GM18951 (cell line): ENCODE results near the gene HSD17B8.

Experiments used
- POLR2A ChIP-seq: IDR thresholded peaks from 4 replicates; pipeline ENCODE4 v1.6.1; 2011; ENCODE audit warnings: mild to moderate bottlenecking; ENCODE audit not compliant: insufficient read length, insufficient read depth; ENCODE audit errors: extremely low read depth
- in situ Hi-C: fragments of 300-500 bp; cut with MboI; formaldehyde crosslinking; loops from one replicate; pipeline ENCODE4 v1.12.0; 2022; ENCODE audit warnings: low sequenced_read_pairs, mixed read lengths, inconsistent platforms; ENCODE audit not compliant: unreplicated experiment

Gene HSD17B8

DNA sequence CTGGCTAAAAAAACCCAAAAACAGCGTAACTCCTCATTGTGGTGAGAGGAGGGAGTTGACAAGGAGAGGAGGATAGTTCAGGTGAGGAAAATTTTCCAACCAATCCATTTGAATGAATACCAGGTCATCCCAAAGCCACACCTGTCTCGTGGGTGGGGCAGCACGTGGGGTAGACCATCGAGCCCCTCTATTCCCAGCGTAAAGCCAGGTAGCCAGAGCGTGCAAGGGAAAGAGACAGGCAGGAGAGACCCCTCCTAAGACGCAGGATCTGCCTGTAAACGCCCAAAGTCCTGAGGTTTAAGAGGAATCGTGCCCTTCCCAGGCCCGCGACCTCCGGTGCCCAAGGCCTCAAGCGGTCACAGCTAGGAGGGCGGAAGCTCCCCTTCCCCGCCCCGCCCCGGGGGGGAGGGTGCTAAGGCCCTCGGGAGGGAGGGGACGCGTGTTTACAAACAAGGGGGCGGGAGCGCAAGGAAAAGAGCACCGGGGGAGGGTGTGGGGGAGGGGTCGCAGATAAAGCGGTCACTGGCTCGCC is 4.7 kb upstream of the HSD17B8 start:
- in situ Hi-C loops, result no loop called here
- no peak for TF ChIP-seq POLR2A

DNA sequence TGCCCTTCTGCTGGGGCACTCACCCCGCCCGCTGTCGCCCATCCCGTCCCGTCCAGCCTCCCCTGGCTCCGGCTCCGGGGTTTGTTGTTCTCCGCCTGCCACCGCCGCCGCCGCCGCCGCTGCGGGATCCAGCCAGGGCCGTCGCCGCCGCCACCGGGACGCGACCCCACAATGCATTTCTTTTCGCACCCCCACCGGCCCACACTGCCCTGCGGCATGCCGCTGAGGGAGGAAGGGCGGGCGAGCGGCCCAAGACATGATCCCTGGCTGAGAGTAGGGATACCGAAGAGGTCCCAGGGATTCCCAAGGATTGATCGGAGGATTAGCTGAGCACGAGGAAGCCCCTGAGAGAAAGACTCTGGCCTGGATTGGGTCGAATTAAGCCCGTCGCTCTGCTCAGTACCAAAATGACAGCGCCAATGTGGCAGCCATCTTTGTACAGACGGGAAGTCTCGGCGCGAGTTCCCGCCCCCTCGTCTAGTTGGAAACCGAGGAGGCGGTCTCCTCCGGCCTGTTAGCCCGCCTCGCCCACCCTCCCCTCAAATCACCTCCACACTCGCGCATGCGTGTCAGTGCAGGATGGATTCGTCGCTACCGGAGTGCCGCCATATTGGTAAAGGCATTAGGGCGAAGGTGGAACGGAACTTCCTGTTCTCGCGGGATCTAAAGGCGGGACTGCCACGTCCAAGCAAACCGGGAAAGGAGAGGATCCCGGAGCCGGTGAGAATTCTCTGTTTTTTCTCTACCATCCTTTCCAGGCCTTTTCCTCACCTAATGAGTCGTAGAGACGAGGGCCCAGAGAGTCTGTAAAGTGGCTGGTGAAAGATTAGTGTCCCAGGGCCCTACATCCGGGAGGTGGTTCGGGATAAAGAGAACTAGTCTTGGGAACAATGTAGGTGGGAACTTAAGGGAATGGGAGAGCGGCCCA is 4.0 kb upstream of the HSD17B8 start, which contains the start of the genes RXRB and SLC39A7:
Gene RXRB (minus strand): TSS at position 447 of the 928 bp plus-strand sequence. CDS start 189 bp downstream, at position 258.
Gene SLC39A7 (plus strand): TSS at position 649 of the 928 bp plus-strand sequence. CDS start 379 bp downstream, outside the sequence.
- in situ Hi-C loops, result no loop called here
- TF ChIP-seq POLR2A, result peak; percentile 89

DNA sequence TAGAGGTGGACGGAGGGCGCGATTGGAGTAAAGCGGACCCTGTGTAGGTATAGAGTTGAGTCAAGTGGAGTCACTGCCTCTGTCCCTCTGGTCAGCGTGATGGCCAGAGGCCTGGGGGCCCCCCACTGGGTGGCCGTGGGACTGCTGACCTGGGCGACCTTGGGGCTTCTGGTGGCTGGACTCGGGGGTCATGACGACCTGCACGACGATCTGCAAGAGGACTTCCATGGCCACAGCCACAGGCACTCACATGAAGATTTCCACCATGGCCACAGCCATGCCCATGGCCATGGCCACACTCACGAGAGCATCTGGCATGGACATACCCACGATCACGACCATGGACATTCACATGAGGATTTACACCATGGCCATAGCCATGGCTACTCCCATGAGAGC is 3.3 kb upstream of the HSD17B8 start:
- TF ChIP-seq POLR2A, result no peak
- in situ Hi-C loops, result no loop called here

DNA sequence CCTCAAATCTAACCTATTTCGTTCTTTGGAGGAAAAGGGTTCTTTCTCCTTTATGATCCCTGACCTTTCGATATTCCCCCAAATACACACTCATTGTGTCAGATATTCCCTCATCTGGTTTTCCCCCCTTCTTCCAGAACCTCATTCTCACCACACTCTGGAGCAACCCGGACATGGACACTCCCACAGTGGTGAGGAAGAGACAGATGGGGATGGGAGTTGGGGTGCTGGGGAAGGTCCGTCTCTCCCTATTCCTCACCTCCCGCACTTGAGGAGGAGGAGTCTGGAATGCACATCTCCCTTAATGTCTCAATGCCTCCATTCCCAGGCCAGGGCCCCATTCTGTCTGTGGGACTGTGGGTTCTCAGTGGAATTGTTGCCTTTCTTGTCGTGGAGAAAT is 2.5 kb upstream of the HSD17B8 start:
- TF ChIP-seq POLR2A, result no peak
- in situ Hi-C loops, result no loop called here

DNA sequence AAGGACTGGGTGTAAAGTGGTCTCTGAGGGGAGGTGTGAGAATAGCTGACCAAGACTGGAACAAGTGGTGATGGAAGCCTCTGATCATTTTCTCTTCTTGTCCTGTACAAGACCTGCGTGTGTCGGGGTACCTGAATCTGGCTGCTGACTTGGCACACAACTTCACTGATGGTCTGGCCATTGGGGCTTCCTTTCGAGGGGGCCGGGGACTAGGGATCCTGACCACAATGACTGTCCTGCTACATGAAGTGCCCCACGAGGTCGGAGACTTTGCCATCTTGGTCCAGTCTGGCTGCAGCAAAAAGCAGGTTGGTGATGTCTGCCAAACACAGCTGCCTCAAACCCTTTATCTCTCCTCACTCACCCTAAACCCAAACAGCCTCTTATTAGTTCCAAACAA is 1.7 kb upstream of the HSD17B8 start:
- in situ Hi-C loops, result no loop called here
- TF ChIP-seq POLR2A, result no peak

DNA sequence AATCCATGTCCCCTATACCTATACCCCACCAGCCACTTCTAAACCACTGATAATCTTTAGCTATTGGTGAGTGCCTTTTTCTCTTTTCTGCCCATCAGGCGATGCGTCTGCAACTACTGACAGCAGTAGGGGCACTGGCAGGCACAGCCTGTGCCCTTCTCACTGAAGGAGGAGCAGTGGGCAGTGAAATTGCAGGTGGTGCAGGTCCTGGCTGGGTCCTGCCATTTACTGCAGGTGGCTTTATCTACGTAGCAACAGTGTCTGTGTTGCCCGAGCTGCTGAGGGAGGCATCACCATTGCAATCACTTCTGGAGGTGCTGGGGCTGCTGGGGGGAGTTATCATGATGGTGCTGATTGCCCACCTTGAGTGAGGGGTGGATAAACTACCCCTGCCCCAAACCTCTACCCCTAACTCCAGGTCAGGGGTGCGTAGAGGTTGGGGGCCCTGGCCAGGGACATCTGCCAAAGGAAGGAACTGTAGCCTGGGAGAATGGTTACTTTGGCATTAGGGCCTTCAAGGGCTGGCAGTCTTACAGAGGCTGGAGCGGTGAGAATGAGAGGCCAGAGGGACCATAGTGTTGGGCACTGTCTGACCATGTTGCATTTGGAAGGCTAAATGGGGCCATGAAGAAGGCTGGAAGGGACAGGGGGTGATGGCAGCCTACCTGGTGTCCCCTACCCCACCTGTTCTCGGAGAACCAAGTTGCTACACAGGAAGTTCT is 851 bp upstream of the HSD17B8 start:
- no peak for TF ChIP-seq POLR2A
- in situ Hi-C loops, result no loop called here

DNA sequence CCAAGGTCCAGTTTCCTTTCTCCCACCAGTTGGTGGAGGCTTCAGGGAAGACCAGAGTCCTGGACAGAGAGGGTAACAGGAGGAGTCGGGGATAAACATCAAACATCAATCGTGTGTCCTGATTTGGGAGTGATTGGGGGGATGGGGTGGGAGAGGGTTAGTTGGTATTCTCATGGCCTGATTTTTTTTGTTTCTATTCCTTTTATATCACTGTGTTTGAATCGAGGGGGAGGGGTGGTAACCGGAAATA is 365 bp upstream of the HSD17B8 start:
- TF ChIP-seq POLR2A, result no peak
- in situ Hi-C loops, result no loop called here

DNA sequence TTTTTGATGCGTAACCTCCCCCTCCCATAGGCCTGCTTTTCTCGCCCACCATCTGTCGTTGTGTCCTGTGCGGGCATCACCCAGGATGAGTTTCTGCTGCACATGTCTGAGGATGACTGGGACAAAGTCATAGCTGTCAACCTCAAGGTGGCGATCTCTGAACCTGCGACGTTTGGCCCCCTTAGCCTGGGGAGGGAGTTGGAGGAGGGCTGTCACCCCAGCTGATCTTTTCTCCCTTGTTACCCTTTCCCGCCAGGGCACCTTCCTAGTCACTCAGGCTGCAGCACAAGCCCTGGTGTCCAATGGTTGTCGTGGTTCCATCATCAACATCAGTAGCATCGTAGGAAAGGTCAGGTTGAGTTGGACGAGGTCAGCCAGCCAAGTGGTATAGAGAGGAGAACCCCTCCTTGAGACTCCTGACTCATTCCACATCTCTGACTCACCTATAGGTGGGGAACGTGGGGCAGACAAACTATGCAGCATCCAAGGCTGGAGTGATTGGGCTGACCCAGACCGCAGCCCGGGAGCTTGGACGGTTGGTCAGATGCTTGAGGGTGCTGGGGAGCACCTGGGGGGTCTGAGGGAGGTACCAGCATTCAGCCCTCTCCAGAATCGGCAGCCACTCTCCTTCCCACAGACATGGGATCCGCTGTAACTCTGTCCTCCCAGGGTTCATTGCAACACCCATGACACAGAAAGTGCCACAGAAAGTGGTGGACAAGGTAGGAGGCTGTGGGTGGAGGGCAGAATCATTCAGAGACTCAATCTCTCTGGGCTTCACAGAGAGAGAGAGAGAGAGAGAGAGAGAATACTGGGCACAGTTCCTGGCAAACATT is 954 bp downstream of the HSD17B8 start:
- no peak for TF ChIP-seq POLR2A
- in situ Hi-C loops, result no loop called here

DNA sequence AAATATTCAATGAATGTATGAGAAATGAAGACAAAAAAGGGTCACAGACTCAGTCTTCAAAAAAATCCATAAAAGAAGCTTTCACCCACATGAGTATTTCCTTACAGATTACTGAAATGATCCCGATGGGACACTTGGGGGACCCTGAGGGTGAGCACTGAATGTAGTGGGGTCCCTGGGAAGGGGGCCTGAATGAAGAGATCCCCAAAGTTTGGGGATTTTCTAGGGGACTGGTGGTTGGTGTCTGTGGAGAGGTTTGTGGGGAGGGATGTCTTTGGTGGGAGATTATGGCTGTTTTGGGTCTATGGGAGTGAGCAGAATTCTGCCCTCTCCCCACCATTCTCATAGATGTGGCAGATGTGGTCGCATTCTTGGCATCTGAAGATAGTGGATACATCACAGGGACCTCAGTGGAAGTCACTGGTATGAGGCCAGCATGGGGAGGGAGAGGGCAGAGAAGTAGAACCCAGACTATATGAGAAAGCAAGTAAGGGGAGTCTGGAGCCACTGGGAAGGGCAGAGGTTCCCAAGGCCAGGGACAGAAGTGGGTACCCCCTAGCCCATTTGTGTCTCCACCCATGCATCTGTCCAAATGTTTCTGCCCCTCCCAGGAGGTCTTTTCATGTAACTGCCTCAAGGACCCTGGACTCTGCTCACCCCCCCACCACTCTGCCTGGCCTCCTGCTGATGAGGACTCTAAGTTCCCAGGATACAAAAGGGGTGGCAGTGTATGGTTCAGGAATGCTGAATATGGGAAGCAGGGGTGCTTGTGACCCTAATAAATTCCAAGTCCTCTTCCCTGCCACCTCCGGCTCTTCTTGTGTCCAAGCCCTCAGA is 1.8 kb downstream of the HSD17B8 start:
- in situ Hi-C loops, result no loop called here
- TF ChIP-seq POLR2A, result no peak

DNA sequence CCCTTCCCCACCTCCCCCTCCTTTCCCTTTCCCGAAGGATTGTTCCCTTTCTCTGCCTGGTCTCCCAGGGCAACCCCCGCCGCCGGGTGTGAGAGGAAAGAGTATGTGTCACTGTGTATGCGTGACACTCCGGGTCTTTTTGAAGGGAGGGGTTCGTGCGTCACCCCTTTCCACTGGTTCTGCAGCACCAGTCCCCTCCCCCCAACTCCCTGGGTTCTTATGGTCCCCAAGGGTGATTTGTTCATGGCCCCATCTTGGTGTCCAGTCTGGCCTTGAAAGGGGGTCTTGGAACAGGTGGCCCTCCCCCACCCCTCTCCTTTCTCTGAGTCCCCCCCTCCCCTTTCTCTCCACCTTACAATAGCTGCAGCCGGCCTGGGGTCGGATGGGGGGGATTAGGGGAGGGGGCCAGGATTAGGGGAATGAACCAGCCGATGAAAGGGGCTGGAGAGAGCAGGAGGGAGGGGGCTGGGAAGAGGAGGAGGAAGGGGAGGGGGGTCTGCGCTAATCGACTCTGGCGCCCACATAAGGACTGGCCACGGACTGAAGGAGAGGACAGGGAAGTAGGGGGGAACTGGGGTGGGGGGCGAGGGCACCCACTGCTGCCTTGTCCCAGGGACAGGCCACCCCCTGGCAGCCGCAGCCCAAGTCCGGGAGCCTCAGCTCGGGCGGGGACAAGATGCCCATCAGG is 2.6 kb downstream of the HSD17B8 start:
- no peak for TF ChIP-seq POLR2A

DNA sequence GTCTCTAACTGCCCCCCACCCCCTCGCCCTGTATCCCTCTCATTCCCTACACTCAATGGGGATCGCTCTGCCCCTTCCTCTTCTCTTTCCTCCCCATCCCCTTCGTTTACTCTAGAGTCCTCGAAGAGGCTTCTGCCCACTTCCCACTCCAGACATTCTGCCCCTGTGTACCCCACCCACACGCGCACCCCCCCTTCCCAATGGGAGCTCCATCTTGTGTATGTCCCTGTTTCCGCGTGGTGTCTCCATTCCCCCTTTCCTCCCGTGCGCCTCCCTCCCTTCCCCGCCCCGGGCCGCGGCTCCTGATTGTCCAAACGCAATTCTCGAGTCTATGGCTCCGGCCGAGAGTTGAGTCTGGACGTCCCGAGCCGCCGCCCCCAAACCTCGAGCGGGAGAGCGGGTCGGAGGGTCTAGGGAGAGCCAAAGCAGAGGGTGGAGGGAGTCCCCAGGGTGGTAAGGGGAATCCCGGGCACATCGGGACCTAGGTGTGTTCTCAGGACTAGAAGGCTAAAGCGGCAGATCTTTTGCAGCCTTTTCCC is 3.2 kb downstream of the HSD17B8 start:
- no peak for TF ChIP-seq POLR2A
- in situ Hi-C loops, result no loop called here

More for the DNA sequence above, 2.6 kb downstream of the HSD17B8 start:
- in situ Hi-C loops, result no loop called here
